ENCODE data around the gene NAA11. TPM values are rescaled to one million over a fixed set of nuclear protein-coding genes. Genes with fewer than 3 reads are reported as not detected.

The NAA11 gene
- total and polyA plus RNA-seq, 5 experiments from 2014 or later = not detected

DNA sequence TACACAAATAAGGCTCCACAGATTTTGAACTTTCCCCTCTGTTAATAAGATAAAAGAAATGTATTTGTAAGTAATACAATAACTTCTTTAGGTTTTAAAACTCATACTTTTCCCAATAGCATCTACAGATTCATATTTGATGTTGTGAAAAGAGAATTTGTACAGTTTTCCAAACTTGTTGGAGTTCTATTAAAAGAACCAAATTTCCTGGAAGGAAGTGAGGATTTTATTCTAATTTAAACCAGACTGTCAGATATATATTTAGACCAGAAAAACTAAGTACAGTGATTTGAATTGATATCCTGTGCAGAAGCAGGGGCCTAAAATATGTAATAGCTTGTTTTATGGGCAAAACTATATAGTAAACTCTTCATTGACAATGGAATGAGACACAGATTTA lies 53.7 kb downstream of the NAA11 start:
- Mint-ChIP-seq H3K4me3 (no peak overlapping the region), H3K27me3 (no peaks in the 10 kb centered on the region), H3K27ac (no peak overlapping the region), H3K9me3 (peaks cover 0 to 1% (median 0%) of the 10 kb centered on the region in 9 donors), H3K4me1 (no peaks in the 10 kb centered on the region), H3K36me3 (no peaks in the 10 kb centered on the region)
- no peak for ATAC-seq
- POLR2A ChIA-PET = no interaction called here
- no peak for DNase-seq

DNA sequence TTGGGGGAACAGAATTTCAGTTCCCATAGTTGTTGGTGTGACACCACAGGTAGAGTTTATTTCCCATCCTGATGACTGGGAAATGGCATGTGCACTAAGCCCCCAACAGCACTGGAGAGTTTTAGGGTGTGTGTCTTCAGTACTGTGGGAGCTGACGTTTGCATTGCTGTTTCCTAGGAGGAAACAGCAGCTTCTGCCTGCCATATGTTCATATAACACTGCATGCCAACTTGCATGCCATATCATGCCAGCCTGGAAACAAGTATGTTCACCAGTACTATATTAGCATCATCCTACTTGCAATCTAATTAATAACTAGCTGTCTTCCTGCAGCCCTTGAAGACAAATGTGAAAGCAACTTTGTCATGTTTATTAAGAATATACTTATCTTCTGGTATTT lies 58.2 kb downstream of the NAA11 start:
- Mint-ChIP-seq H3K4me1 (no peaks in the 10 kb centered on the region), H3K9me3 (no peaks in the 10 kb centered on the region), H3K27me3 (no peaks in the 10 kb centered on the region), H3K36me3 (no peaks in the 10 kb centered on the region), H3K27ac (no peak overlapping the region), H3K4me3 (no peak overlapping the region)
- DNase-seq = no peak
- no peak for ATAC-seq
- POLR2A ChIA-PET = no interaction called here

Other genes starting within 250 kb of the NAA11 start
- gene GK2, start 82.2 kb upstream of the NAA11 start, total RNA-seq = not detected
- not detected for gene GK2, start 82.2 kb upstream of the NAA11 start, polyA plus RNA-seq

Data from naive thymus-derived CD8-positive, alpha-beta T cell (primary cell).